ENCODE measurements around the gene CYP46A1. TPM values are rescaled to one million over a fixed set of nuclear protein-coding genes. Genes with fewer than 3 reads are reported as not detected.

Gene CYP46A1
- total RNA-seq, 1 experiment from 2014 or later, result 0.52 TPM

Other genes with a start within 250 kb of the CYP46A1 start
- gene SETD3, start 203.4 kb upstream of the CYP46A1 start, total RNA-seq (2014; rRNA removed; shearing (Covaris generic); ENCODE audit: low replicate concordance), result 72.3 and 90.3 TPM in 2 replicates
- 46.1 and 69.4 TPM in 2 replicates for gene CCNK, start 202.9 kb upstream of the CYP46A1 start, total RNA-seq (2014; rRNA removed; shearing (Covaris generic); ENCODE audit: low replicate concordance)
- gene CCDC85C, start 80.1 kb upstream of the CYP46A1 start, total RNA-seq (2014; rRNA removed; shearing (Covaris generic); ENCODE audit: low replicate concordance), result 18.3 and 25.6 TPM in 2 replicates
- gene HHIPL1, start 39.2 kb upstream of the CYP46A1 start, total RNA-seq (2014; rRNA removed; shearing (Covaris generic); ENCODE audit: low replicate concordance), result 0.07 TPM in 1 of 2 replicates, not detected in the other
- not detected in 2 replicates for gene EML1, start 109.1 kb downstream of the CYP46A1 start, total RNA-seq (2014; rRNA removed; shearing (Covaris generic); ENCODE audit: low replicate concordance)